Activated naive CD8-positive, alpha-beta T cell (primary cell): ENCODE results near the gene ABCG5.
A peak's percentile ranks its signal among the peaks of the same experiment; 100 is the strongest.

Experiments
- H3K27ac Mint-ChIP-seq: one replicate; pipeline ENCODE4 v1.8.0; 2021; ENCODE audit warnings: mixed read lengths
- H3K27me3 Mint-ChIP-seq: one replicate; pipeline ENCODE4 v1.8.0; 2021; ENCODE audit warnings: mixed read lengths
- H3K36me3 Mint-ChIP-seq: one replicate; pipeline ENCODE4 v1.8.0; 2021; ENCODE audit warnings: mixed read lengths
- H3K4me1 Mint-ChIP-seq: one replicate; pipeline ENCODE4 v1.8.0; 2021; ENCODE audit warnings: low read depth, mixed read lengths
- H3K4me3 Mint-ChIP-seq: one replicate; pipeline ENCODE4 v1.8.0; 2021; ENCODE audit warnings: mild to moderate bottlenecking, mixed read lengths
- H3K9me3 Mint-ChIP-seq: one replicate; pipeline ENCODE4 v1.8.0; 2021; ENCODE audit warnings: low read depth, mixed read lengths

The ABCG5 gene

GRCh38 chr2:43802135-43802534, 36.5 kb downstream of the ABCG5 start:
- Mint-ChIP-seq H3K4me1 (no peaks in the 10 kb centered on the region), H3K27ac (no peak overlapping the region), H3K36me3 (peaks cover 14% of the 10 kb centered on the region), H3K4me3 (no peak overlapping the region), H3K27me3 (no peaks in the 10 kb centered on the region), H3K9me3 (no peaks in the 10 kb centered on the region)

- Mint-ChIP-seq H3K4me1 (no peaks in the 10 kb centered on the region), H3K27me3 (no peaks in the 10 kb centered on the region), H3K27ac (no peak overlapping the region), H3K36me3 (peaks cover 16% of the 10 kb centered on the region), H3K9me3 (no peaks in the 10 kb centered on the region), H3K4me3 (no peak overlapping the region)
Observed at GRCh38 chr2:43800894-43801293, 37.7 kb downstream of the ABCG5 start.

GRCh38 chr2:43798300-43798699, 40.3 kb downstream of the ABCG5 start:
- no peak overlapping the region for H3K27ac Mint-ChIP-seq
- no peaks in the 10 kb centered on the region for H3K27me3 Mint-ChIP-seq
- no peak overlapping the region for H3K4me3 Mint-ChIP-seq
- H3K9me3 Mint-ChIP-seq = no peaks in the 10 kb centered on the region
- no peaks in the 10 kb centered on the region for H3K4me1 Mint-ChIP-seq
- H3K36me3 Mint-ChIP-seq = peaks cover 10% of the 10 kb centered on the region

- no peak overlapping the region for H3K27ac Mint-ChIP-seq
- H3K4me3 Mint-ChIP-seq = no peak overlapping the region
- no peaks in the 10 kb centered on the region for H3K4me1 Mint-ChIP-seq
- H3K36me3 Mint-ChIP-seq = peaks cover 8% of the 10 kb centered on the region
- no peaks in the 10 kb centered on the region for H3K27me3 Mint-ChIP-seq
- no peaks in the 10 kb centered on the region for H3K9me3 Mint-ChIP-seq
Observed at GRCh38 chr2:43796206-43796605, 42.4 kb downstream of the ABCG5 start.

GRCh38 chr2:43794956-43795355, 43.7 kb downstream of the ABCG5 start:
- H3K27ac Mint-ChIP-seq = no peak overlapping the region
- H3K4me1 Mint-ChIP-seq = no peaks in the 10 kb centered on the region
- H3K27me3 Mint-ChIP-seq = no peaks in the 10 kb centered on the region
- H3K9me3 Mint-ChIP-seq = no peaks in the 10 kb centered on the region
- peaks cover 7% of the 10 kb centered on the region for H3K36me3 Mint-ChIP-seq
- no peak overlapping the region for H3K4me3 Mint-ChIP-seq

- Mint-ChIP-seq H3K4me3 (no peak overlapping the region), H3K27ac (no peak overlapping the region), H3K36me3 (peaks cover 11% of the 10 kb centered on the region)
Observed at GRCh38 chr2:43792653-43793052, 46.0 kb downstream of the ABCG5 start.

GRCh38 chr2:43791035-43791765, 47.4 kb downstream of the ABCG5 start:
- no peaks in the 10 kb centered on the region for H3K9me3 Mint-ChIP-seq
- H3K36me3 Mint-ChIP-seq = peaks cover 9% of the 10 kb centered on the region
- H3K27me3 Mint-ChIP-seq = no peaks in the 10 kb centered on the region
- peak overlapping the region; percentile 50 for H3K27ac Mint-ChIP-seq
- no peak overlapping the region for H3K4me3 Mint-ChIP-seq
- peaks cover 8% of the 10 kb centered on the region for H3K4me1 Mint-ChIP-seq

More at GRCh38 chr2:43792653-43793052, 46.0 kb downstream of the ABCG5 start:
- no peaks in the 10 kb centered on the region for H3K27me3 Mint-ChIP-seq
- no peaks in the 10 kb centered on the region for H3K9me3 Mint-ChIP-seq
- H3K4me1 Mint-ChIP-seq = peaks cover 6% of the 10 kb centered on the region

- H3K4me1 Mint-ChIP-seq = peaks cover 8% of the 10 kb centered on the region
Observed at GRCh38 chr2:43790147-43790546, 48.5 kb downstream of the ABCG5 start.

GRCh38 chr2:43788646-43789045, 50.0 kb downstream of the ABCG5 start:
- Mint-ChIP-seq H3K27me3 (no peaks in the 10 kb centered on the region), H3K36me3 (peaks cover 9% of the 10 kb centered on the region), H3K9me3 (no peaks in the 10 kb centered on the region), H3K4me1 (peaks cover 8% of the 10 kb centered on the region), H3K27ac (no peak overlapping the region), H3K4me3 (no peak overlapping the region)

More at GRCh38 chr2:43790147-43790546, 48.5 kb downstream of the ABCG5 start:
- Mint-ChIP-seq H3K9me3 (no peaks in the 10 kb centered on the region), H3K27ac (no peak overlapping the region), H3K36me3 (peaks cover 9% of the 10 kb centered on the region), H3K4me3 (no peak overlapping the region), H3K27me3 (no peaks in the 10 kb centered on the region)

GRCh38 chr2:43787895-43788294, 50.7 kb downstream of the ABCG5 start:
- Mint-ChIP-seq H3K4me3 (no peak overlapping the region), H3K9me3 (no peaks in the 10 kb centered on the region), H3K4me1 (peaks cover 8% of the 10 kb centered on the region), H3K36me3 (peaks cover 9% of the 10 kb centered on the region), H3K27ac (peak overlapping the region; percentile 78), H3K27me3 (no peaks in the 10 kb centered on the region)

GRCh38 chr2:43778233-43778632, 60.4 kb downstream of the ABCG5 start:
- Mint-ChIP-seq H3K27me3 (no peaks in the 10 kb centered on the region), H3K4me1 (peaks cover 19% of the 10 kb centered on the region), H3K9me3 (no peaks in the 10 kb centered on the region), H3K4me3 (no peak overlapping the region), H3K27ac (no peak overlapping the region), H3K36me3 (peaks cover 8% of the 10 kb centered on the region)

GRCh38 chr2:43777306-43777926, 61.2 kb downstream of the ABCG5 start:
- Mint-ChIP-seq H3K4me1 (peaks cover 22% of the 10 kb centered on the region), H3K9me3 (no peaks in the 10 kb centered on the region), H3K36me3 (peaks cover 8% of the 10 kb centered on the region), H3K27ac (no peak overlapping the region), H3K4me3 (no peak overlapping the region), H3K27me3 (no peaks in the 10 kb centered on the region)

GRCh38 chr2:43776324-43776723, 62.3 kb downstream of the ABCG5 start:
- Mint-ChIP-seq H3K36me3 (peaks cover 8% of the 10 kb centered on the region), H3K9me3 (no peaks in the 10 kb centered on the region), H3K4me1 (peaks cover 22% of the 10 kb centered on the region), H3K4me3 (no peak overlapping the region), H3K27ac (peak overlapping the region; percentile 16), H3K27me3 (no peaks in the 10 kb centered on the region)

- H3K36me3 Mint-ChIP-seq = peaks cover 3% of the 10 kb centered on the region
- peak overlapping the region; percentile 98 for H3K4me3 Mint-ChIP-seq
- H3K4me1 Mint-ChIP-seq = peaks cover 22% of the 10 kb centered on the region
- H3K27ac Mint-ChIP-seq = peak overlapping the region; percentile 92
- H3K27me3 Mint-ChIP-seq = no peaks in the 10 kb centered on the region
- H3K9me3 Mint-ChIP-seq = no peaks in the 10 kb centered on the region
Observed at GRCh38 chr2:43774617-43775016, 64.0 kb downstream of the ABCG5 start.

- H3K9me3 Mint-ChIP-seq = no peaks in the 10 kb centered on the region
- H3K27ac Mint-ChIP-seq = peak within 1 kb of the TSS; percentile 92
- peaks cover 3% of the 10 kb centered on the region for H3K27me3 Mint-ChIP-seq
- peaks cover 22% of the 10 kb centered on the region for H3K4me1 Mint-ChIP-seq
- peak within 1 kb of the TSS; percentile 98 for H3K4me3 Mint-ChIP-seq
- H3K36me3 Mint-ChIP-seq = no peaks in the 10 kb centered on the region
Observed at GRCh38 chr2:43773876-43774613, 64.6 kb downstream of the ABCG5 start, which contains the start of gene DYNC2LI1. Gene DYNC2LI1 (plus strand): TSS chr2:43774039. CDS start chr2:43774139, 100 bp downstream.
